NCI-H1092 treated with DMSO at 0.1 percent for 48 hours (cell line): ENCODE measurements around the gene MIPOL1.
"Not testable (repeated sequence)": the region's sequence is repeated elsewhere in the genome, so short reads cannot be mapped to it uniquely, and the experiment has no call there.

Experiments used
- DNase-seq: peaks from one replicate; lab custom pipeline; 2025; lab: John Stamatoyannopoulos, UW

Gene MIPOL1

GRCh38 chr14:37234222-37234621 is 36.5 kb downstream of the MIPOL1 start:
- no peak for DNase-seq

- DNase-seq = not testable (repeated sequence)
Measured at GRCh38 chr14:37236044-37236443, 38.3 kb downstream of the MIPOL1 start.

- DNase-seq = no peak
Measured at GRCh38 chr14:37237094-37237493, 39.4 kb downstream of the MIPOL1 start.

- DNase-seq = no peak
Measured at GRCh38 chr14:37237735-37238200, 40.0 kb downstream of the MIPOL1 start.

- DNase-seq = no peak
Measured at GRCh38 chr14:37241198-37241597, 43.5 kb downstream of the MIPOL1 start.

GRCh38 chr14:37246427-37246829 is 48.7 kb downstream of the MIPOL1 start:
- DNase-seq = peak; percentile 77

GRCh38 chr14:37247791-37248461 is 50.2 kb downstream of the MIPOL1 start:
- peak; percentile 75 for DNase-seq

- peak; percentile 48 for DNase-seq
Measured at GRCh38 chr14:37251775-37252174, 54.0 kb downstream of the MIPOL1 start.

- DNase-seq = no peak
Measured at GRCh38 chr14:37252434-37252833, 54.7 kb downstream of the MIPOL1 start.

- no peak for DNase-seq
Measured at GRCh38 chr14:37253905-37254304, 56.2 kb downstream of the MIPOL1 start.

- DNase-seq = no peak
Measured at GRCh38 chr14:37254411-37254947, 56.7 kb downstream of the MIPOL1 start.

GRCh38 chr14:37257501-37258070 is 59.8 kb downstream of the MIPOL1 start:
- no peak for DNase-seq

GRCh38 chr14:37262649-37263048 is 64.9 kb downstream of the MIPOL1 start:
- DNase-seq = peak; percentile 39

GRCh38 chr14:37263656-37264236 is 66.0 kb downstream of the MIPOL1 start:
- DNase-seq = no peak

GRCh38 chr14:37268788-37269187 is 71.1 kb downstream of the MIPOL1 start:
- DNase-seq = no peak

GRCh38 chr14:37270629-37271028 is 72.9 kb downstream of the MIPOL1 start:
- DNase-seq = peak; percentile 42

GRCh38 chr14:37272569-37272968 is 74.8 kb downstream of the MIPOL1 start:
- DNase-seq = no peak

- no peak for DNase-seq
Measured at GRCh38 chr14:37274652-37275051, 76.9 kb downstream of the MIPOL1 start.

- DNase-seq = no peak
Measured at GRCh38 chr14:37275963-37276362, 78.2 kb downstream of the MIPOL1 start.

- no peak for DNase-seq
Measured at GRCh38 chr14:37278636-37279538, 81.2 kb downstream of the MIPOL1 start.

- no peak for DNase-seq
Measured at GRCh38 chr14:37279818-37280217, 82.1 kb downstream of the MIPOL1 start.

GRCh38 chr14:37284760-37285159 is 87.0 kb downstream of the MIPOL1 start:
- no peak for DNase-seq
